K562 (cell line): ENCODE data around the gene SIRT5. TPM values are rescaled to one million over a fixed set of nuclear protein-coding genes. Genes with fewer than 3 reads are reported as not detected.

Experiments
- polyA plus RNA-seq, 8 experiments: library from polyadenylated mRNA; depleted of rRNA in 4 of 8; stranded (reverse) in 5 of 8; unstranded in 3 of 8; fragments of >200 nt; fragmentation: Nextera tagmentation in 2 of 8; fragmentation: Illumina TruSeq in 1 of 8; extraction: Ambion mirVana in 2 of 8; extraction: Trizol in 1 of 8; gene quantifications; 2 replicates each; pipeline versions ENCODE4 v1.2.1 to v1.2.3, GENCODE V29; 2011 to 2014; ENCODE audit warnings: inconsistent platforms in 1 of 8, missing spikeins in 1 of 8
- total RNA-seq, 7 experiments: library from RNA; depleted of rRNA in 6 of 7; stranded (reverse); fragments of >200 nt in 6 of 7; fragmentation: Illumina TruSeq in 2 of 7; extraction: Trizol in 2 of 7; gene quantifications; 2 replicates each; pipeline versions ENCODE4 v1.2.1 to v1.2.3, GENCODE V29; 2011 to 2021; ENCODE audit warnings: low replicate concordance in 1 of 7

SIRT5 gene
- total and polyA plus RNA-seq, 9 of the 15 experiments (the other 6 are each of a cell fraction or from before 2014, with no cell fraction given): 2.1 to 15.7 (median 11.4) TPM

Other genes starting within 250 kb of the SIRT5 start
- gene TBC1D7, start 246.1 kb upstream of the SIRT5 start, total RNA-seq (2014; rRNA removed): 49.4 and 56.9 TPM in 2 replicates
- gene TBC1D7, start 246.1 kb upstream of the SIRT5 start, total RNA-seq (2014; rRNA removed; fragmentation: Illumina TruSeq; extraction: Trizol): 61.1 and 64.2 TPM in 2 replicates
- 48.4 and 49.8 TPM in 2 replicates for gene TBC1D7, start 246.1 kb upstream of the SIRT5 start, total RNA-seq (2015; rRNA removed; fragmentation: Illumina TruSeq; extraction: Trizol)
- 51.8 and 59.4 TPM in 2 replicates for gene TBC1D7, start 246.1 kb upstream of the SIRT5 start, total RNA-seq (2021)
- 107 and 108 TPM in 2 replicates for gene TBC1D7, start 246.1 kb upstream of the SIRT5 start, polyA plus RNA-seq (2011; rRNA removed)
- 71.0 and 72.2 TPM in 2 replicates for gene TBC1D7, start 246.1 kb upstream of the SIRT5 start, polyA plus RNA-seq (2014; fragmentation: Illumina TruSeq; extraction: Trizol)
- gene TBC1D7, start 246.1 kb upstream of the SIRT5 start, polyA plus RNA-seq (2014; fragmentation: Nextera tagmentation; extraction: Ambion mirVana): 10 to 100 TPM; 74.5 to 86.8 TPM
- 55.2 and 59.5 TPM in 2 replicates for gene TBC1D7, start 246.1 kb upstream of the SIRT5 start, polyA plus RNA-seq (2014; rRNA removed)
- 8.3 and 10.3 TPM in 2 replicates for gene GFOD1, start 87.0 kb upstream of the SIRT5 start, total RNA-seq (2014; rRNA removed)
- 10.8 and 11.0 TPM in 2 replicates for gene GFOD1, start 87.0 kb upstream of the SIRT5 start, total RNA-seq (2014; rRNA removed; fragmentation: Illumina TruSeq; extraction: Trizol)
- 10.5 and 10.8 TPM in 2 replicates for gene GFOD1, start 87.0 kb upstream of the SIRT5 start, total RNA-seq (2015; rRNA removed; fragmentation: Illumina TruSeq; extraction: Trizol)
- 10.3 and 12.0 TPM in 2 replicates for gene GFOD1, start 87.0 kb upstream of the SIRT5 start, total RNA-seq (2021)
- gene GFOD1, start 87.0 kb upstream of the SIRT5 start, polyA plus RNA-seq (2011; rRNA removed): 3.6 and 3.8 TPM in 2 replicates
- gene GFOD1, start 87.0 kb upstream of the SIRT5 start, polyA plus RNA-seq (2014; fragmentation: Illumina TruSeq; extraction: Trizol): 7.4 and 8.0 TPM in 2 replicates
- gene GFOD1, start 87.0 kb upstream of the SIRT5 start, polyA plus RNA-seq (2014; fragmentation: Nextera tagmentation; extraction: Ambion mirVana): 1 to 10 TPM; 5.4 to 5.9 TPM
- gene GFOD1, start 87.0 kb upstream of the SIRT5 start, polyA plus RNA-seq (2014; rRNA removed): 7.0 and 8.2 TPM in 2 replicates
- gene NOL7, start 40.7 kb downstream of the SIRT5 start, total RNA-seq (2014; rRNA removed): 199 and 235 TPM in 2 replicates
- 167 and 196 TPM in 2 replicates for gene NOL7, start 40.7 kb downstream of the SIRT5 start, total RNA-seq (2014; rRNA removed; fragmentation: Illumina TruSeq; extraction: Trizol)
- 159 and 162 TPM in 2 replicates for gene NOL7, start 40.7 kb downstream of the SIRT5 start, total RNA-seq (2015; rRNA removed; fragmentation: Illumina TruSeq; extraction: Trizol)
- gene NOL7, start 40.7 kb downstream of the SIRT5 start, total RNA-seq (2021): 137 and 146 TPM in 2 replicates
- gene NOL7, start 40.7 kb downstream of the SIRT5 start, polyA plus RNA-seq (2011; rRNA removed): 47.0 and 79.2 TPM in 2 replicates
- gene NOL7, start 40.7 kb downstream of the SIRT5 start, polyA plus RNA-seq (2014; fragmentation: Illumina TruSeq; extraction: Trizol): 157 and 177 TPM in 2 replicates
- 10 to 100 TPM; 19.4 to 23.4 TPM for gene NOL7, start 40.7 kb downstream of the SIRT5 start, polyA plus RNA-seq (2014; fragmentation: Nextera tagmentation; extraction: Ambion mirVana)
- 214 TPM in 2 replicates for gene NOL7, start 40.7 kb downstream of the SIRT5 start, polyA plus RNA-seq (2014; rRNA removed)
- gene RANBP9, start 137.2 kb downstream of the SIRT5 start, total RNA-seq (2014; rRNA removed): 34.7 and 36.4 TPM in 2 replicates
- 64.8 and 74.0 TPM in 2 replicates for gene RANBP9, start 137.2 kb downstream of the SIRT5 start, total RNA-seq (2014; rRNA removed; fragmentation: Illumina TruSeq; extraction: Trizol)
- 60.3 and 61.5 TPM in 2 replicates for gene RANBP9, start 137.2 kb downstream of the SIRT5 start, total RNA-seq (2015; rRNA removed; fragmentation: Illumina TruSeq; extraction: Trizol)
- gene RANBP9, start 137.2 kb downstream of the SIRT5 start, total RNA-seq (2021): 80.4 and 87.0 TPM in 2 replicates
- 54.2 and 83.6 TPM in 2 replicates for gene RANBP9, start 137.2 kb downstream of the SIRT5 start, polyA plus RNA-seq (2011; rRNA removed)
- 124 and 130 TPM in 2 replicates for gene RANBP9, start 137.2 kb downstream of the SIRT5 start, polyA plus RNA-seq (2014; fragmentation: Illumina TruSeq; extraction: Trizol)
- 10 to 100 TPM; 27.5 to 31.2 TPM for gene RANBP9, start 137.2 kb downstream of the SIRT5 start, polyA plus RNA-seq (2014; fragmentation: Nextera tagmentation; extraction: Ambion mirVana)
- 51.2 and 53.5 TPM in 2 replicates for gene RANBP9, start 137.2 kb downstream of the SIRT5 start, polyA plus RNA-seq (2014; rRNA removed)
- 42.2 and 42.5 TPM in 2 replicates for gene MCUR1, start 240.0 kb downstream of the SIRT5 start, total RNA-seq (2014; rRNA removed)
- 46.8 and 52.6 TPM in 2 replicates for gene MCUR1, start 240.0 kb downstream of the SIRT5 start, total RNA-seq (2014; rRNA removed; fragmentation: Illumina TruSeq; extraction: Trizol)
- 52.9 and 55.5 TPM in 2 replicates for gene MCUR1, start 240.0 kb downstream of the SIRT5 start, total RNA-seq (2015; rRNA removed; fragmentation: Illumina TruSeq; extraction: Trizol)
- gene MCUR1, start 240.0 kb downstream of the SIRT5 start, total RNA-seq (2021): 60.2 and 62.6 TPM in 2 replicates
- 20.5 and 27.9 TPM in 2 replicates for gene MCUR1, start 240.0 kb downstream of the SIRT5 start, polyA plus RNA-seq (2011; rRNA removed)
- gene MCUR1, start 240.0 kb downstream of the SIRT5 start, polyA plus RNA-seq (2014; fragmentation: Illumina TruSeq; extraction: Trizol): 28.8 and 34.6 TPM in 2 replicates
- gene MCUR1, start 240.0 kb downstream of the SIRT5 start, polyA plus RNA-seq (2014; fragmentation: Nextera tagmentation; extraction: Ambion mirVana): 1 to 10 TPM; 5.1 to 7.7 TPM
- 35.4 and 41.4 TPM in 2 replicates for gene MCUR1, start 240.0 kb downstream of the SIRT5 start, polyA plus RNA-seq (2014; rRNA removed)